Measurements from ENCODE around the gene SYTL3.

The SYTL3 gene

DNA sequence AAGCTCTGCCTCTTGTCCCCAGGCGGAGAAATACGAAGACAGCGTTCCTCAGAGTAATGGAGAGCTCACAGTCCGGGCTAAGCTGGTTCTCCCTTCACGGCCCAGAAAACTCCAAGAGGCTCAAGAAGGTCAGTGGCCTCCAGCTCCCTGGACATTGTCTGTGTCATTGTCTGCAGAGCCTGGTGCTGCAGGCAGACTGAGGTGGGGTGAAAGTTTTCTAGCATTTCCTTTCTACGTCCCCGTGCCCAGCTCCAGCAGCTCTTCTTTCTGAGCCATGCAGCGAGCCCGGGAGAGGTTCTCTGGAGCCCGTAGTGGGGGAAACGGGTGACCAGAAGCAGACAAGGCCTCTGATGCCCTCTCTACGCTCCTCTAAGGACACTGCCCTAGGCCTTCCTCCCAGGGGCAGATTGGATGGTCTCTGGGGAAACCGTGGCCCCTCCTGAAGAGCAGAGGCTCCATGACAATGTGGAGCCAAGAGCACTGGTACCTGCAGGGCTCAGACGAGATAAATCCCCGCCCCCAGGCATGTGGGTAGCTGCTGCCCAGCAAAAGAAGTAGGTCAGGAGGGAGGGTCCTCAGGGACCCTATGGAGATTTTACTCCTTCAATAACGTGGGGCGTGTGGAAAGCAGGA lies 110.9 kb downstream of the SYTL3 start:
- H3K4me3 ChIP-seq (ENCODE audit: low read length) = no peak overlapping the region
- no peak for DNase-seq (ENCODE audit: low read depth)
- no peak for TF ChIP-seq CTCF (conservative IDR thresholded peaks at IDR 0.05; ENCODE audit: low read length)

GRCh38 chr6:158761746-158762145 lies 111.9 kb downstream of the SYTL3 start:
- DNase-seq (ENCODE audit: low read depth) = no peak
- H3K4me3 ChIP-seq (ENCODE audit: low read length) = no peak overlapping the region
- no peak for TF ChIP-seq CTCF (conservative IDR thresholded peaks at IDR 0.05; ENCODE audit: low read length)

DNA sequence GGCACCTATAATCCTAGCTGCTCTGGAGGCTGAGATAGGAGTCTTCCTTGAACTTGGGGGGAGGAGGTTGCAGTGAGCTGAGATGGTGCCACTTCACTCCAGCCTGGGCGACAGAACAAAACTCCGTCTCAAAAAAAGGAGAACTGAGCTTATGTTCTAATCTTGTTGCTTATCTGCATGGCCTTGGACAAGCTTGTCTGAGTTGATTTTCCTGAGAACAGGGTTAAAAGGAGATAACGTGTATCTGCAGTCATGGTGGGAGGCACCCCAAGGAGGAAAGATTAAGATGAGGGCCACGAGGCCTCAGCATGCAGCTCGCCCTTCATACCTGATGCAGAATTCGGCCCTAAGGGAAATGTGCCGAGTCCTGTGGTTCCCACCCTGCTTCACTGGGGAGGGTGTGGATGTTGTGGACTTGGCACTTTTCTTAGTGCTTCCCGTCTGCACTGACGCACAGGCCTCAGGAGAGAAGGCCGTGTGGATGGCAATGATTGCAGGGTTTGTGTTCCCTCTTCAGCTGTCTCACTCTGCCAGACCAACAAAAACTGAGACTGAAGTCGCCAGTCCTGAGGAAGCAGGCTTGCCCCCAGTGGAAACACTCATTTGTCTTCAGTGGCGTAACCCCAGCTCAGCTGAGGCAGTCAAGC lies 113.1 kb downstream of the SYTL3 start:
- H3K4me3 ChIP-seq (ENCODE audit: low read length) = no peak overlapping the region
- TF ChIP-seq CTCF (conservative IDR thresholded peaks at IDR 0.05; ENCODE audit: low read length) = no peak
- DNase-seq (ENCODE audit: low read depth) = no peak

DNA sequence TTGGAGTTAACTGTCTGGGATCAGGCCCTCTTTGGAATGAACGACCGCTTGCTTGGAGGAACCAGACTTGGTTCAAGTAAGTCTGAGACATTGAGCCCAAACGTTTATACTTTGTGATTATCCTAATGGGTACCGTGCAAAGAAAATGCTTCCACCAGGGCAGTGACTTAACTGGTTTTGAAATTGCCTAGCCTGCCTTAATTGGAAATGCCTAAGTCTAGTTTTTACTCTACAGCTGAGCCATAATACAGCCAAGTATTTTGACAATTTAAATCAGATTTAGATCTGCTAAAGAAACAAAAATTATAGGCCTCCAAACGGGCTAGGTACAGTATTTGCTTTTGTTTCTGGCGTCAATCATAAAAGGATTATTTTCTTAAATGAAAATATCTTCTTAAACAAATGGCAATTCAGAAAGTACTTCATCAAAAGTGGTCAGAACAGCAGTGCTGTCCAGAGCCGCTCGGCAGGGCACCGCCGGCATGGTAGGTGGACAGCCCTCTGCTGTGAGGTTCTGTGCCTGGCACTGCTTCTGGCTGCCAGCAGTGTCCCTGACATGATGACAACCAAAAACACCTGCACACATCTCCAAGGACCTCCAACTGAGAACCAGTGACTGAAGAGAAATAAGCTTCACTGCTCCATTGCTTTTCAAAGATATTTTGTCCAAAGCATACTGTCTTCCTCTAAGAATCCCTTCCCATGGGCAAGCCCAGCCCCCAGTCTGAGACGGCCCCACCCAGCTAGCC lies 113.8 kb downstream of the SYTL3 start:
- H3K4me3 ChIP-seq (ENCODE audit: low read length) = no peak overlapping the region
- DNase-seq (ENCODE audit: low read depth) = no peak
- no peak for TF ChIP-seq CTCF (conservative IDR thresholded peaks at IDR 0.05; ENCODE audit: low read length)

DNA sequence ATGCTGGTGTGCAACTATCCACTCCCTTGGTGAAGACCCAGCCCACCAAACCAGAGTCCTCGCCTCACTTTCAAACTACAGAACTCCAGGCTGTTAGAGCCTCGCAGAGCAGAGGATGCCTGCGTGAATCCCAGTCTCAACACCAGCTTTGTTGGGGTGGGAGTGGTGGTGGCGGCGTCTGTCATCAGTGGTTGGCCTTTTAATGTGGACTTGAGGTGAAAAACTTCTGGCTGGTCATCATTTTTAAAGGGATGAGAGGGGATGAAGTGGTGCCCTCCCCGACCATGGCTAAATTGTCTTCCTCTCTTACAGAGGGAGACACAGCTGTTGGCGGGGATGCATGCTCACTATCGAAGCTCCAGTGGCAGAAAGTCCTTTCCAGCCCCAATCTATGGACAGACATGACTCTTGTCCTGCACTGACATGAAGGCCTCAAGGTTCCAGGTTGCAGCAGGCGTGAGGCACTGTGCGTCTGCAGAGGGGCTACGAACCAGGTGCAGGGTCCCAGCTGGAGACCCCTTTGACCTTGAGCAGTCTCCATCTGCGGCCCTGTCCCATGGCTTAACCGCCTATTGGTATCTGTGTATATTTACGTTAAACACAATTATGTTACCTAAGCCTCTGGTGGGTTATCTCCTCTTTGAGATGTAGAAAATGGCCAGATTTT lies 114.5 kb downstream of the SYTL3 start:
- H3K4me3 ChIP-seq (ENCODE audit: low read length) = no peak overlapping the region
- TF ChIP-seq CTCF (conservative IDR thresholded peaks at IDR 0.05; ENCODE audit: low read length) = no peak

DNA sequence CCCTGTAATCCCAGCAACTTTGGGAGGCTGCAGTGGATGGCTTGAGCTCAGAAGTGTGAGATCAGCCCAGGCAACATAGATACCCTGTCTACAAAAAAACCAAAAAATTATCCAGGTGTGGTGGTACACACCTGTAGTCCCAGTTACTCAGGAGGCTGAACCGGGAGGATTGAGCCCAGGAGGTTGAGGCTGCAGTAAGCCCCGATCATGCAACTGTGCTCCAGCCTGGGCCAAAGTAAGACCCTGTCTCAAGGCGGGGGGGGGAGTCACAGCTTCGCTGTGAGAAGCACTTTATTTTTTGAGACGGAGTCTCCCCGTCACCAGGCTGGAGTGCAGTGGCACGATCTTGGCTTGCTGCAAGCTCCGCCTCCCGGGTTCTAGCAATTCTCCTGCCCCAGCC lies 115.1 kb downstream of the SYTL3 start:
- TF ChIP-seq CTCF (conservative IDR thresholded peaks at IDR 0.05; ENCODE audit: low read length) = no peak
- no peak overlapping the region for H3K4me3 ChIP-seq (ENCODE audit: low read length)
- DNase-seq (ENCODE audit: low read depth) = no peak

More for the DNA sequence above, 114.5 kb downstream of the SYTL3 start:
- DNase-seq (ENCODE audit: low read depth) = no peak

All from AG10803 (cell line).